HG03108 (cell line): Measurements from ENCODE around the gene DPP6.

Source experiments
- ATAC-seq: cut with Tn5 transposase; IDR thresholded peaks from one replicate; pipeline ENCODE4 v1.9.1; 2021; ENCODE audit warnings: moderate library complexity; ENCODE audit not compliant: unreplicated experiment

DPP6 gene

DNA sequence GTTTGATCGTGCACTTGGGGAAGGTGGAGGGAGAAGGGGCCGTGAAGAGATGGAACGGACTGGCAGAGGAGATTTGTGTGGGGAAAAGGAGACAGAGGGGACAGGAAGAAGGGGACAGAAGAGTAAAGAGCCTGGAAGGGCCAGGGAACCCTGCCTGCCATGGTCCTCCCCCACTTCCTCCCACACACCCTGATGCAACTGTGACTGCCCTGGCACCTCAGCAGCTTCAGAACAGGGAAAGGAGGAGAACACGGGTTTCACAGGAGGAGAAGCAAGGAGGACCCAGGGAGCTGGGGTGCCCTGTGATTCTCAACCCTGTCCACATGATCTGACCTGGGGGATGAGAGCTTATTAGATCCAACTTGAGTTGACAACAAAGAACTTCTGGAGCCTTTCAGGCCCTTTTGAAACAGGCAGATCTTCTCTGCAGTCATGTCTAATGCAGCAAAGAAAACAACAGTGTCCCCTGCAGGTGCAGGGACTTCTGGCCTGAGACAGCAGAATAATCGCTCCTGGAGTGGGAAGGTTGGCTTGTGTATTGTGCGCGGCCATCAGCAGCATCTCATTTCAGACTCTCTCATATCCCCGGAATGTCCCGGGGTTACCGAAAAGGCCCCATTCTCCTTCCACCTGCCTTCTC lies 529.2 kb downstream of the DPP6 start:
- no peak for ATAC-seq

DNA sequence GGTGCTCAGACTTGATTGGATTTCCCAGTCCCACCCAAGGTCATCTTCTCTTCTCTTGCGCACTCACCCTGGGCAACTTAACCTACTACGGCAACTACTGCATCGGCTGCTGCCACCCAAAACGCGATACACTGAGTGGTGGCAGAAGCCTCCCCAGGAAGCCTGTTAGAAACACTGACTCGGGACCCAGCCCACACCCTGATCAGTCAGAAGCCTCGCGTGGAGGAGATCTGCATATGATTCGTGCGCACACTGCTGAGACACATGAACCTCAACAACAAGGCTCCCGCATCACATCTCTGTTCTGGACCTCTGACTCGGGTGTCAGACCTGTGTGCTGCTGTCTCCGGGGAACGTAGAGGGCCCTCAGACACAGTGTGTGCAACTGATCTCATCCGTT lies 531.3 kb downstream of the DPP6 start:
- ATAC-seq: no peak

DNA sequence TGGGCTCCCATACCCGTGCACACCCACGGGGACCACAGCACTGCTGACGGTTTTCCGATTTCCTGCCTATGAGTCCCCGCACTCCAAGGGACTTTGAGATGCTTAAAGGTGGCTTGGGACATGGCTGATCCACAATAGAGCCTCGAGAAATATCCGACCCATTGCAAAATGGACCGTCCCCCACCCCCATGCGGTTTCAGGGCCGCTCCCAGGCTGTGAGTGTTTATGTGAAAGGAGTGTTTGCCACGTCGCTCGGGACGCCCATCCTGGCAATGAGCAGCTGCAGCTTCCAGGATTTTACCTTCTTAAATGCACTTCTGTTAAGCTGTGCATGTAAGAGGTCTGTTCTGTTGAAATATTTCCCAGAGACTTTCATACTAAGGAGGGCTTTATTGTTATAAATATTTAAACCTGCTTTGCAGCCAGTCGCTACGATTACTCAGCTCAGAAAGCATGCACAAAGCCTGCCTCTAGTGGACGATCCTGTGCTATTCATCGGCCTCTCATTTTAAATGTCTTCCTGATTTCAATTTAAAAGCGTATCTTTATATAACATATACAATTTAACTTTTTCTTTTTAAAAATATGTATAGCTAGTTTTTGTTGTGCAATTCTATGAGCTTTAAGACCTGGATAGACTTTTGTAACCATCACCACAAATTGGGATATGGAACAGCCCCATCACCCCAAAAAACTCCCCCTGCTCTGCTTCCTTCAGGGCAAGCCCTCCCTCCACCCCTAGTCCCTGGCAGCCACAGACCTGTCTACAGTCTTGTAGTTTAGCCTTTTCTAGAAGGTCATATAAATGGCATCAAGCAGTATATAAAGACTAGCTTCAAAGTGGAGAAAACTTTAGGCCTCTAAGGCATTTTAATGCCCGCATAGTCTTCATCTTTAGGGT lies 532.4 kb downstream of the DPP6 start:
- no peak for ATAC-seq

DNA sequence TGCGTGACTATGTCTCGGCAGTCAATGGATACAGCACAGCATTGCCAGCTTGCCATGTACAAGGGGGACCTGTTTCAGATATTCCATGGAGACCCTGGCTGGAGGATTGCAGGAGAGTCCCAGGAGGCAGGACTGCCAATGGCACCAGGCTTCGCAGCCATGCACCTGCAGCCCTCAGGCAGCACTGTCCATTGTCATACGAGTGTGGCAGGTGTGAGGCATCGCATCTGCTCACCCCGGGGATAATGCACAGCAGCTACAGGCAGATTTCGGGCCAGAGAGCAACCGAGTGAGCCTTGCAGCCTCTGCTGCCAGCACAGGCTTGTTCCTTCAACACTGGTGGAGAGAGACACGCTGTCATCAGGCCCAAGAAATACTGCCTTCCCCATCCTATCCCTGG lies 535.6 kb downstream of the DPP6 start:
- ATAC-seq: no peak

DNA sequence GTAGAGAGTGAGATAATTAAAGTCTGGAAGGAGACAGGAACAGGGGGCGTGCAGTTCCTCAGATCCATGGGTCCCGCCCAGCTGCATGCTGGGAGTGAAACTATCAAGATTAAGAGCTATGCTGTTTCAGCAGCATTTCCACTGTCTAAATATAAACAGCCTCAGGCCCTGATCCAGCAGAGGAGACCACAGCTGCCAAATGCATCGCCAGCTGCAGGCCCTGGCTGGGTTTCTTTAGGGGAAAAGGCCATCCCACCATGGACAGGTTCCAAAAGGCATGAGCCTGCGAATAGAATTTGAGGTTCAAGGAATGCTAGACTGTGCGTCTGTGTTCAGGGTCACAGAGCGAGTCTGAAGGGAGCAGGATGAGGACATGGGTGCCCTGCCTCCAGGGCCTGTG lies 539.3 kb downstream of the DPP6 start:
- no peak for ATAC-seq

DNA sequence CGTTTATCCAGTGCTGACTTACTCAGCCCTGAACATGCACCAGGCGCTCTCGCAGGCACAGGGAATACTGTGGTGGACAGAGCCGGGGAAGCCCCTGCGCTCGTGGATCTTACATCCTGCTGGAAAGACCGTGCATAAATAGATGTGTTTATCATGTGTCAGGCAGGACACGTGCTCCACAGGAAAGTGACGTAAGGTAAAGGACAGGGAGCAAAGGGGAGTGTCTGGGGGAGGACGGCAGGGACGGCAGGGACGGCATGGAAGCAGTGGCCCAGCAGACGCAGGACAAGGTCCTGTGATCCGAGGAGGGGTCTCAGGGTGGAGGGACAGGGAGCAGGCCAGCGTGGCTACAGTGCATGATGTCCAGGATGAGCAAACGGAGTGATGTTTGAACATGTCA lies 540.2 kb downstream of the DPP6 start:
- no peak for ATAC-seq

DNA sequence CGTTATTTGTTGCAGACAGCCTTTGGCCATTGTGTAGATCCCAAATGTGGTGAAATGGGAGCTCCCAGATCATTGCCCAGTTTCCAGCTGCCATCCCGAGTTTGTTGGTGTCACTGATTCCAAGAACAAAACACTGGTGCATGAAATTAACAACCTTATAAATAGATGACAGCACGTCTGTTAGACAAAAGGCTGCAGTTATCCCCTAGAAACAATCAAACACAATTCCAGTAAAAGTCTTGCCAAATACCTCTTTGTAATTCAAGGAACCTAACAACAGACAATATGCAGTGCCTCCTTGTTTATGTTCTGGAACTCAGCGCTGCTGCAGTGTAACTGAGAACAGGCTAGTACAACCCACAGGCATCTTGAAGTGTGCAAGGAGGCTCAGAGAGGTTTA lies 546.2 kb downstream of the DPP6 start:
- ATAC-seq: no peak

DNA sequence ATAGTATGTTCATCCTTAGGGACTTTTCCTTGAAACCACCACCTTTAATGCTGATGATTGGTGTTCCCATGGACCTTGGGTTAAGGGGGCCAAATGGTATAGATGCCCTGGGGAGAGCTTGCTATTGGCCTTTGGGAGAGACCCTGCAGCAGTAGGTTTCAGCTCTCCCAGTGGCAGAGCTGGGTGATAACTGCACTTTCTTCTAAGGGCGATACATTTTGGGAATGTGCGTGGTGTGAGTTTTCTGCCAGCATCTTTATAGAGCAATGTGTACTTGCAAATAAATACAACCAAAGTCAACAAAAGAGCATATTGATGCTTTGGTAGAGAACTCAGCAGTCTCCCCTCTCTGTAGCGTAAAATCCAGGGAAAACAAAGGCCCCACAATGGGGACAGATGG lies 546.7 kb downstream of the DPP6 start:
- ATAC-seq: no peak

DNA sequence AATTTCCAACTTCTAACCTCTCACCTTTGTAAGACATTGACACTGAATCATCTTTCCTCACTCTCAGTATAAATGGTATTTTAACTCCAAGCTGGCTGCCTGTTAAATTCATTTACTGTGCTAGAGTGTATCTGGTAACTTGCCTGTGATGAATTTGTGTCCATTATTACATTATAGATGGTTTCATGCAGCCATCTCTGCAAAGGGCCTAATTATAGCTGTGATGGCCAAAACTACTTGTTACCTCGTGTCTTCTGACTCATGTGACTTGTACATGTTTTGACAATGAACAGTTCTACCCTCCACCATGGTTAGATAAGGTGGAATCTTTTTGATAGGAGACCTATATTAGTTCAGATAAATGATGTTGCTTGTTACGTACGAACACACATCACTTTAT lies 558.7 kb downstream of the DPP6 start:
- no peak for ATAC-seq

DNA sequence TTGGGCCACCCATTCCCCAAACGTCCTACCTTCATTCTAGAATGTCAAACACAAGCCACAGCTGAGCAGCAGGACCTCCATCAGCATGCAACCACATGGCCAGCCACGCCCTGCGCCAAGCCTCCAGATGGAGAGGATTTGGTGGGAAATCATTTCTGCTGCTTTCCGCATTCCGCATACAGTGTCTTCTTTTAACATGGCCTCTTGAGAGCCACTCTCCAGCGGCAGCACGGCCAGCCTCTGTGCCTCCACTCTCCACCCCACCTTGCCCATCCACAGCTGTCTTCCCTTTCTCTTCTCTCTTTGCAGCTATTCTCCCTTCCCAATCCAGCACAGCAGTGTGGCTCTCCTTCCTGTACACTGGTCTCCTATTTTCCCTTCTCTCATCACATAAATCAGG lies 561.6 kb downstream of the DPP6 start:
- ATAC-seq: no peak

DNA sequence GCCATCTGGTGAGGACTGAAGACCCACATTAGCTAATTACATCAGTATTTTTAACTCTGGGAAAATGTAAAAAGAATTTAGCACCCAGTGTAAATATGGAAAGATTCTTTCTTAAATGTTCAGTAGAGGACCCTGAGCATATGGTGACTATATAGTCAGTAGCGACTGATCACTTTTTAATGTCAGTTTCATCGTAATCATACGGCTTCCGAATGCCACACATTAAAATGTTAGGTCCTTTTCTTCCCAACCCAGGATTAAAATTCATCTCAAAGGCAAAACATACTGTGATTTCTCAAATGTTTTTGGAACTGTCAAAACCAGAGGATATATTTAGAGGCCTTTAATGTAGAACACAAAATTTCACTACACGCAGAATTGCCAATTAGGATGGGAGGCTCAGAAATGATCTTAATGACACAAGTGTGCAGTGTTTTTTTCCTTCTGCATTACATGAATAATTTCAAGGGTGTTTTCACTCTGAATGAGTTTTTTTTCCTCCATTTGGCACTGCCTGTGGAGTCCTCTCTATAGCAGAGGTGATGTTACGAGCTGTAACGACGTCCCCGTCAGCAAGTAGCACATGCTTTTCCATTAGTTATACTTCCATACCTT lies 568.0 kb downstream of the DPP6 start:
- no peak for ATAC-seq

DNA sequence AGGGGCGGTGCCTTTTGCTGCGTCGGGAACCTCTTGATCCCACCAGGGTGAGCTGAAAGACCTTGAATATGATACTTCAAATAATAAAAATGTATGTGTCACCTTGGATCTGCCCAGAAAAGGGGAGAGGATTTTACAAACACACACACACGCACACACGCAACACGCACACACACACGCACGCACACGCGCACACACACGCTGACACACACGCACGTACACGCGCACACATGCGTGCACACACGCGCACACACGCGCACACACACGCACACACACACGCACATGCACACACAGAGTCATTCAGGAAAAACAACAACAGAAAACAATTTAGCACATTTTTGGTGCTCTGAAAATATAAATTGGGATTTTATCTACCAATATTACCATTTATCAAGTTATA lies 571.2 kb downstream of the DPP6 start:
- ATAC-seq: no peak

DNA sequence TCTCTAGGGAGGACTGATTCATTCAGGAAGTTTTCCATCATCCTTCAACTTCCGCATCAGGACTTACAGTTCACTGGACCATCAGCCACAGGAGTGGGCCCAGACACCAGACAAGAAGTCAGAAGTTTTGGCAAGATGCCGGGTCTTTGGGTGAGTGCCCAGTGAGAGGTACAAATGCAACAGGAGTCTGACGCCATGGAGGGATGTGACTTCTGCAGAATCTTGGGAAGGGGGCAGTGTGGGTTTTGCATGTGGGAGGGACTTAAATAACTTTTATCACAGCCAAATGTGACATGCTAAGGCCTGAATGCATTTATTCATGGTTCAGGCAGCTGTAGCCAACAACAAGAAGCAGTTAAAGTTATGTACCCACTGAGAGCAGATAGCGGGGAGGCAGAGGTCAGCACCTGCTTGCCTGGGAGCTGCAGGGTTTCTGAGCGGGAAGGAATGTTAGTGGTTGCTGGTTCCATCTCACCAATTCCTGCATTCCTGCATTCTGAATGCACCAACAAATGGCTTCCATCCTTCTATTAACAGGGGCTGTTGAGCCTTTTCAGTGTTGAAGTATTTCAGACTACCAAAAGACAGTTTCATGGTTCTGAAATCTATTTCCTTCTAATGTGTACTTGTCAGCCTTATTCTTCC lies 575.6 kb downstream of the DPP6 start:
- no peak for ATAC-seq

DNA sequence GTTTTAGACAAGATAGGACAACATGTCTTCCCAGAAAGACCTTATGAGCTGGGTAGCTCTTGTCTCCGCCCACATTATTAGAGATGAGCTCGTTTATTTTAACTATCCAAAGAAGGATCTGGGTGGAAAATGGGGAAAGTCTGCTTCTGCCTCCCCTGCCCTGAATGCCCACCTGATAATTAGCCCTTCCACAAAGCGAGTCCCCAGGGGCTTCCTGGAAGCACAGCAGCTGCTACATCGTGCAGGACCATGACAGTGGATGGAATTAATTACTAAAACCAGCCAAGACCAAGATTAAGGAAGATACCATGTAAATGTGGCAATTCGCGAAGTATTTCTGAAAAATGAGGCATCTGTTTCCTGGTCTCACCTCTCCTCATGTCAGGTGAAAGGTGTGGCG lies 576.4 kb downstream of the DPP6 start:
- no peak for ATAC-seq

DNA sequence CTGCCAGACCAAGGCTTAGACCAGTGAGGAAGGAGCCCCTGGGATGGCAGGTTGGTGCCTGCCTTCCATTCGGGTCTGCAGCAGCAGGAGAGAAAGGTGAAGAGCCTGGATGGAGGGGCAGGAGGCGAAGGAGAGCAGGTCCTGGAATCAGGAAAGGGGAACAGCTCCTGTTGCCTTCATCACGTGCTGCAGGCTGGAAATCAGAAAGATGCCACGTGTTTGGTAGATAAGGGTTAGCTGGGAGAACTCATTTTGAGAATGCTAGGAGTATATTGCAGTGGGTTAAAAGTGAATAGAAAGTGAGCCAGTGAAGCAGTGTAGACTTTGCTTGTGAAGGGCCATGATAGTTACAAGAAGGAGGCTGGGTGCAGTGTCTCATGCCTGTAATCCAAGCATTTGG lies 579.0 kb downstream of the DPP6 start:
- ATAC-seq: no peak

DNA sequence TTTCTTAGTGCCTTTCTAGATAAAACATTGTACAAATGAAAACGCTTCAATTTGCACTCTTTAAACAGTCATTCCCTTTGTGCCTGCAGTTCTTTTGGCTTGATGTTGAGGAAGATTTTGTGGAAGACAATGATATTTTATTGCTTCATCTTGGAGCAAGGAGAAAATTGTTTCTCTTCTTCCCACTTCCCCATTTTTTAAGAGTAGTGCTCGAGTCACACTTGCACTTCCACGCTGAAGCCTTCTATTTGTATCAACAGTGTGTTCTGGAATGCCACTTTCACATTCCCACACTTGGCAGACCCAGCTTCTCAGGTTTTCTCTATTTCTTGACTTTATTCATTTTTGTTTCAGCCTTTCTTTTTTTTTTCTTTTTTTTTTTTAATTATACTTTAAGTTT lies 581.4 kb downstream of the DPP6 start:
- ATAC-seq: no peak

DNA sequence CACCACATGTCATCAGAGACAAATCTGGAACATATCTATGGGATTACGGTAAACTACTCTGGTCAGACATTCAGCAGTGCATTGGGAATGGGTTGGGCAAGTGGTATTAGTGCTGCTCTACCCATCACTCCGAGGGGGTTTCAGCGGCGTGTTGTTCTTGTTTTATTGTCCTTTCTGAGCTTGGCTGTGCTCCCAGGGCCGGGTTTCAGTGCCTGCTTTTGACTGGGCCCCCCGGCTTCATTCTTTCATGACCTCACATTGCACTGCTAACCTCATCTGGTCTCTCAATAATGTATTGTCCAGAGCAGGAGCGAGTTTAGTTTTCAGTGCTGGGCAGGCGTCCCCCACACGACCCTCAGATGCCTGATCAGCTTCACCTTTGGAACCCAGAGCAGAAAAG lies 586.1 kb downstream of the DPP6 start:
- ATAC-seq: no peak

DNA sequence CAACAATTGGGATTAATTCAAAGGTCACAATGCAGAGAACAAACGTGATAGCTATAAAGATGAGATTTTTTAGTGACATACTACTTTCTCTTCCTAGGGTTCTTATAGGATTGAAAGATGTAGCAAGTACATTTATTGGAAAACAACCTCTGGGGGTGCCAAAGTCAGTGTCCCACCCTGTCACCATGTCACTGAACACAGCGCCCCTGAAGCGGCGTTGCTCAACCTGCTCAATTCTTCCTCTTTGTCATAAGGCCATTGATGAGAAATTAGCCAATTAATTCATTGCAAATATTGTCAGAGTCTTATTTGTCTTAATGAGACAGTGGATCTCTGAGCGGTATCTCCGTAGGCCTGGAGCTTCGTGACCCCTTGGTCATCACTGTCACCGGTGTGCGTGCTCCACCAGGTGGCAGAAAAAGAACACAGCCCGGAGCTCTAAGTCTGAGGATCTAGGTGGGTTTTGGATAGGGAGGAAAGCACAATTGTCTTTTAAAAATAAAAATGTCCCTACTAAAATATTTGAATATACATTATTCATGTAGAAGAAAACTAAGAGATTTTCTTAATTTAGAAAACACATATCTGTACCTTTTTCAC lies 588.2 kb downstream of the DPP6 start:
- no peak for ATAC-seq

DNA sequence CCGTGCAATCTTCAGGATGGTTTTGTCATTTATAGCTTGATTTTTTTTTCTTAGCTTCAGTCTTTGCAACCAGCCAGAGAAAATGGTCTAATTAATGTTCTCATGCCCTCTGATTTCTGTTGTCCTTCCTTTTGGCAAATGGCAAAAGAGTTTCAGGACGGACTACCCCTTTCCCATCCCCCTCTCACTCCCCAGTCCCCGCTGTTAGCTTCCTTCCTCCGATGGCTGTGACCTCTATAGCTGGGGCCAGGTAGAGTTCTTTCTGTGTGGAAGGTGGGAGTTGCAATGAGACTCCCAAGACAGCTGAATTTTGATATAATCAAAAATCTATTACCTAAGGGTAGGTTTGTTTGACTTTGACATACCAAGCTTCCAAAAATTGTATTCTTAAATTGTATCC lies 588.7 kb downstream of the DPP6 start:
- no peak for ATAC-seq

DNA sequence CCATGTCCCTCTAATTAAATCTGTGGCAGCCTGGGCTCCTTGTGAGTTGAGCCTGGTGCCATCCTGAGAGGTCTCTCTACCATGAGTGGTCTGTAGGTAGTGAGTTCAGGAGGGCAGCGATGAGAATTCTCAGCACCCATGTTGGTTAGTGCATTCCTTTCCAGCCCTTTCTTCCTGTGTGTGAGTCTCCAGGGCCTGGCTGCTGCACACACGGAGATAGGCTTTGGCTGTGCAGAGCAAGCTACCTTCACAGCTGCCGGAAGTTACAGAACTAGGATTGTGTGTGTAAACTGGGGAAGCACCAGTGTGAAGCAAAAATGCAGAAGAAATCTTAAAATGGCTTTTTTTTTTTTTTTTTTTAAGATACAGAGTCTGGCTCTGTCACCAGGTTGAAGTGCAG lies 592.2 kb downstream of the DPP6 start:
- ATAC-seq: no peak
